HepG2 (cell line): ENCODE data around the gene ZFP36. TPM values are rescaled to one million over a fixed set of nuclear protein-coding genes. Genes with fewer than 3 reads are reported as not detected.

Experiments
- CHD2 ChIP-seq: IDR thresholded peaks from 2 replicates; pipeline ENCODE4 v1.6.1; 2011; ENCODE audit warnings: low read depth, low read length, improper control_type of control experiment
- E2F5 ChIP-seq: sonication (generic); formaldehyde crosslinking; conservative IDR thresholded peaks from 2 replicates; pipeline ENCODE4 v1.4.0; 2020; ENCODE audit warnings: missing genetic modification reagents
- GLMP ChIP-seq: sonication (generic); formaldehyde crosslinking; IDR thresholded peaks from 2 replicates; pipeline ENCODE4 v1.9.0; 2021; ENCODE audit warnings: missing genetic modification reagents, mild to moderate bottlenecking, borderline replicate concordance
- GPN1 ChIP-seq: sonication (generic); formaldehyde crosslinking; IDR thresholded peaks from 2 replicates; pipeline ENCODE4 v1.5.1; 2020; ENCODE audit warnings: missing genetic modification reagents, borderline replicate concordance
- LRRFIP1 ChIP-seq: sonication (generic); formaldehyde crosslinking; conservative IDR thresholded peaks from 2 replicates; pipeline ENCODE4 v1.4.0; 2020; ENCODE audit warnings: missing genetic modification reagents
- MAF1 ChIP-seq: sonication (generic); formaldehyde crosslinking; IDR thresholded peaks from 2 replicates; pipeline ENCODE4 v1.5.0; 2020; ENCODE audit warnings: missing genetic modification reagents, borderline replicate concordance
- MEIS1 ChIP-seq: sonication (generic); formaldehyde crosslinking; IDR thresholded peaks from 2 replicates; pipeline ENCODE4 v1.9.0; 2021; ENCODE audit warnings: mild to moderate bottlenecking, missing genetic modification reagents, moderate library complexity, borderline replicate concordance
- MYPOP ChIP-seq: sonication (generic); formaldehyde crosslinking; IDR thresholded peaks from 2 replicates; pipeline ENCODE4 v1.8.1; 2023; ENCODE audit warnings: mild to moderate bottlenecking, moderate library complexity, missing genetic modification reagents
- RBM22 ChIP-seq: fragments of 200-400 bp; formaldehyde crosslinking; optimal IDR thresholded peaks from 2 replicates; pipeline ENCODE3; 2017; ENCODE audit warnings: mild to moderate bottlenecking, low read length, moderate library complexity
- RFX1 ChIP-seq: fragments of 450-650 bp; IDR thresholded peaks from 2 replicates; pipeline ENCODE4 v1.6.1; 2017
- TERF1 ChIP-seq: sonication (generic); formaldehyde crosslinking; IDR thresholded peaks from 2 replicates; pipeline ENCODE4 v1.8.0; 2022; ENCODE audit warnings: mild to moderate bottlenecking, missing genetic modification reagents, moderate library complexity
- ZC3H13 ChIP-seq: sonication (generic); formaldehyde crosslinking; IDR thresholded peaks from 2 replicates; pipeline ENCODE4 v1.8.1; 2023; ENCODE audit warnings: mild to moderate bottlenecking, missing genetic modification reagents, moderate library complexity
- ZNF121 ChIP-seq: sonication (generic); formaldehyde crosslinking; IDR thresholded peaks from 2 replicates; pipeline ENCODE4 v1.5.0; 2020; ENCODE audit warnings: mild to moderate bottlenecking, missing genetic modification reagents
- ZNF234 ChIP-seq: sonication (generic); formaldehyde crosslinking; conservative IDR thresholded peaks from 2 replicates; pipeline ENCODE4 v1.5.1; 2020; ENCODE audit warnings: mild to moderate bottlenecking, missing genetic modification reagents
- ZNF383 ChIP-seq: sonication (generic); formaldehyde crosslinking; IDR thresholded peaks from 2 replicates; pipeline ENCODE4 v1.4.0; 2020; ENCODE audit warnings: missing genetic modification reagents, mild to moderate bottlenecking, borderline replicate concordance
- ZNF44 ChIP-seq: sonication (generic); formaldehyde crosslinking; IDR thresholded peaks from 2 replicates; pipeline ENCODE4 v1.5.1; 2020; ENCODE audit warnings: mild to moderate bottlenecking, missing genetic modification reagents
- ZNF687 ChIP-seq: sonication (generic); formaldehyde crosslinking; IDR thresholded peaks from 2 replicates; pipeline ENCODE4 v1.5.1; 2020; ENCODE audit warnings: mild to moderate bottlenecking, missing genetic modification reagents, moderate library complexity
- ZNF7 ChIP-seq: IDR thresholded peaks from 2 replicates; pipeline ENCODE4 v1.6.1; 2016; ENCODE audit warnings: missing biosample characterization, missing genetic modification reagents
- polyA plus RNA-seq, 8 experiments: library from polyadenylated mRNA; depleted of rRNA in 3 of 8; stranded (reverse) in 7 of 8; unstranded in 1 of 8; fragments of >200 nt; fragmentation: Illumina TruSeq in 4 of 8; extraction: Trizol in 4 of 8; gene quantifications; 2 replicates each; pipeline versions ENCODE4 v1.2.1 to v1.2.3, GENCODE V29; 2011 to 2016; ENCODE audit warnings: low read depth in 4 of 8, missing spikeins in 1 of 8, mixed read lengths in 1 of 8; ENCODE audit not compliant: insufficient read depth in 1 of 8
- total RNA-seq, 5 experiments: library from RNA; depleted of rRNA; stranded (reverse); fragments of >200 nt; fragmentation: Illumina TruSeq; extraction: Trizol; gene quantifications; 2 replicates each; pipeline ENCODE4 v1.2.3, GENCODE V29; 2016; ENCODE audit warnings: low read depth in 1 of 5

Gene ZFP36
- total and polyA plus RNA-seq, 2 of the 13 experiments (the other 11 are each of a cell fraction or from before 2014, with no cell fraction given), result 1.4 to 1.7 TPM

GRCh38 chr19:39390751-39391437 is 15.8 kb upstream of the ZFP36 start, which contains the start of the genes MED29 and PAF1 (continued):
- peak; percentile 78; the same call in 1 of the 2 replicates for TF ChIP-seq ZNF383 (CRISPR knock-in tag)
- peak; percentile 68; the same call in 1 of the 2 replicates for TF ChIP-seq ZNF44 (CRISPR knock-in tag)
- peak; percentile 20; the same call in 1 of the 2 replicates for TF ChIP-seq RFX1
- no peak for TF ChIP-seq ZNF121
- peak; percentile 79; the same call in 1 of the 2 replicates for TF ChIP-seq GPN1 (CRISPR knock-in tag)
- peak; percentile 93; the same call in 1 of the 2 replicates for TF ChIP-seq MEIS1 (CRISPR knock-in tag)
- TF ChIP-seq MAF1 (CRISPR knock-in tag), result no peak
- no peak for TF ChIP-seq ZNF7
- TF ChIP-seq MYPOP (CRISPR knock-in tag), result no peak; the same call in 1 of the 2 replicates
- no peak for TF ChIP-seq GLMP (CRISPR knock-in tag)
- no peak; the same call in none of the 2 replicates for TF ChIP-seq CHD2
- peak; percentile 84 for TF ChIP-seq ZNF687
- peak; percentile 43; the same call in 1 of the 2 replicates for TF ChIP-seq ZC3H13 (CRISPR knock-in tag)
- no peak for TF ChIP-seq E2F5 (CRISPR knock-in tag)
- no peak for TF ChIP-seq ZNF234 (CRISPR knock-in tag)
- no peak for TF ChIP-seq TERF1 (CRISPR knock-in tag)
- no peak for TF ChIP-seq RBM22
- no peak for TF ChIP-seq LRRFIP1
